RPMI8226 (cell line): ENCODE data around the gene FBN2.

ENCODE experiments used
- DNase-seq: peaks from one replicate; pipeline ENCODE4 v3.0.0-alpha.2; 2015

The FBN2 gene

GRCh38 chr5:128538000-128538249 is at the start of gene FBN2:
TSS of gene FBN2 (minus strand) at chr5:128538245. CDS start at chr5:128537603, 642 bp downstream.
- no peak for DNase-seq

DNA sequence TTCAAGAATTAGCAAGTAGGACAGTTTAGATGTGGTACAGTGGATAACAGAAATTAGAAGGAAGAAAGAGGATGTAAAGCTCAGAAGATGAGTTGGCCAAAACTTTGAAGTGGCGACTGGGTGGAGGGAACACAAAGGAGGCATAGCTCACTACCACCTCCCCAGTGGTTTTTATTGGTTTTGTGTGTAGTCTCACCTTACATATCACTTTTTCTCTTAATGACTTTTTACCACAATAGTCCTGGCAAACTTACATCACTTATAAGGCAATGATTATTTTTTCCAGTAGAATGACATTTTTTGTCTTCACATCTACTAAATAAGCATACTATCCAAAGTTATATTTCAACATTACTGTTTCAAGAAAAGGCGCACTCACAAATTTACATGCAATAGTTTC is 49.2 kb upstream of the FBN2 start:
- no peak for DNase-seq

DNA sequence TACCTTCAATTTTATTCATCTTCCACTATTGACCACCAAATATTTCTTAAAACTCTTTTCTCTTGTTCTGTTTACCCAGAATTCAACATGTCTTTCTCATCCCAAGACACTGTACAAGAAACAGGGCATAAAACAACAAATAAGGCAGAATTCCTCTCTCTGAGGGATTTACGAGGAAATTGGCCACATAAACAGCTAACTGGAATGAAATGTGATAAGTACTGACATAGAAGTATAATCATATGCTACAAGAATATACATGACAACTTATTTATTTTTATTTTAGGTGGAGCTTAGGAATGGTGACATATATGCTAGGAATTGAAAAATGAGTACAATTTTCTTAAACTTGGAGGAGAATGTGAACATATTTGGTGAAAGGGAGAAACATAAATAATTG is 48.8 kb upstream of the FBN2 start:
- no peak for DNase-seq

DNA sequence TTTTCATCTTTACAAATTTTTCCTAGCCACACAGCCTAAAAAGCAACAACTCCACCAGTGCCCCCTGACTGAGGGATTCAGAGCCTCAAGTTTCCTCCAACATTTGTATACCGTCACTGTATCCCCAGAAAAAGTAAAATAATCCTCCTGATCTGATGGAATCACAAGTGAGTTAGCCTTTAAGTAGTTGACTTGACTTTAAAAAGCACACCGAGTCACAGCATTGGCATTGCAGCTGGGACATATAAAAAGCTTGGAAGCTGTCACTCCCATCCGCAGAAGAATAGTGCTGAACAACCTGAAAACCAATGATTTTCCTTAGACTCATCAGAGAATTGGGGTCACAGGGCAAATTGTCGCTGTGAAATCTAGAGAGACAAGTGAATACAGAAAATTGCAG is 41.6 kb upstream of the FBN2 start:
- DNase-seq: no peak

- DNase-seq: no peak
Observed at GRCh38 chr5:128579093-128579492, 41.0 kb upstream of the FBN2 start.

GRCh38 chr5:128574041-128574440 is 36.0 kb upstream of the FBN2 start:
- no peak for DNase-seq

DNA sequence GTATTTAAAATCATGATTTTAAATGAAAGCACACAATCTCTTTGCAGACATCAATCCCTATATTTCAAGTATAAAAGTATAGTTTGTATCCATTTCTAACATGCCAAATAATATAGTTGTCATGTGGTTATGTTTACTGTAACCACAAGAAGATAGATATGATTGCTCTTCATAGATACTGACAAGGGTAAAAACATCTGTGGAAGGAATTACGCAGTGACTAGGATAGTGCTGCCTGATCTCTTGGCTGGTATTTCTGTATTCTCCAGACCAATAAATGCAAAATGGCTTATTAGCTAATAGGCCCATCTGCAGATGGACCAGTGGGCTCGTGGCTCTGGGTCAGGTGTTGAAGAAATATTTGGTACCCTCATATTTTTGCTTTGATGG is 34.9 kb upstream of the FBN2 start:
- no peak for DNase-seq

DNA sequence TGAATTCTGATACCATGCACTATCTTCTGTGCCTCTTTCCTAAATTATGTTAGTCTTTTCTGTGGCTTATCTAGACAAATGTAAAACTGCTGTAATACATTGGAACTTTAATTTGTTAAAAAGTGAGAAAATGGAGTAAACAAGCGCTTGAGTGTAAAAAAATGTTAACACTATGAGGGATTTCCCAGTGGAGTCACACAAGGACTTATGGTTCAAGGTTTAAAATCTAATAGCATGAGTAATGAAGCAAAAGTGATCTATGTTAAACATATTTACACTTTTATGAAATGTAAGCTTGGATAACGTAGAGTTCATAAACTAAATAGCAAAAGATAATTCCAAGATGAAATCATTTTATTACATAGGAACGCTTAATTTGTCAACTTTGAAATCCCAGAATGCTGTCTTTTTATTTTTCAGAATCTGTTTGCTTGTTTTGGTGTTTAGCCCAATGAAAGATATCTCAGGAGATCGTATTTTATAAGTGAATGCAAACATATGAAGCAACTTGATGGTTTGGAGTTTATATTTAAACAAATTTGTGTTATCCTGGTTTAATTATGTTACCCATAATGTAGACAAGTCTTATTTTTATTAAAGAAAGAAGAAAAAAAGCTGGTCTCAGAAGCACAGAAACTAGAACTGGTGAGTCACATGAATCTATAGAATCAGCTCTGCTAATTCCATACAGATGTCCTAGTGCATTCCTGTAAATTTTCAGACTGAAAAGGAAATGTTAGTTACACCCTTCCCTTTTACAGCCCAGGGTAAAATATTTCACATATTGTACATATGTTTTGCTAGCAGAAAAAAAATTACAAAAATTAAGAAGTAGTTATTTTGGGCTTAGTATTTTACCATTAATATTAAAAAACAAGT is 34.2 kb upstream of the FBN2 start:
- DNase-seq: no peak

DNA sequence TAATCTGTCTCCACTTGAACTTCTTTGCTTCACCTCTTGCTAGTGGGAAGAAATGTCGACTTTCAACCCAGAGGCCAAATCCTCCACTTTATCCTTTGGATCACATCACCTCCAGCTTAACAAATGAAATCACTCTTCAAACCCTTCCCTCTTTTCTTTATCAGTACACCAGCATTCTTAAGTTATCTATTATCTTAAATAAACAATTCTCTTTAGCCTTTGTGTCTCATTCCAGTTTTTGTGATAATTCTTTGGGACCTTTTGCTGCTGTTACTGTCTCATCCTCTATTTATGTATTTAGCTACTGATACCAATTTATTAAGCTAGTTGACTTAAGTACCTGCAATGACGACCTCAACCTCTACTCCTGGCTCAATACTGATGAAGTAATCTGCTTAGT is 28.1 kb upstream of the FBN2 start:
- no peak for DNase-seq

DNA sequence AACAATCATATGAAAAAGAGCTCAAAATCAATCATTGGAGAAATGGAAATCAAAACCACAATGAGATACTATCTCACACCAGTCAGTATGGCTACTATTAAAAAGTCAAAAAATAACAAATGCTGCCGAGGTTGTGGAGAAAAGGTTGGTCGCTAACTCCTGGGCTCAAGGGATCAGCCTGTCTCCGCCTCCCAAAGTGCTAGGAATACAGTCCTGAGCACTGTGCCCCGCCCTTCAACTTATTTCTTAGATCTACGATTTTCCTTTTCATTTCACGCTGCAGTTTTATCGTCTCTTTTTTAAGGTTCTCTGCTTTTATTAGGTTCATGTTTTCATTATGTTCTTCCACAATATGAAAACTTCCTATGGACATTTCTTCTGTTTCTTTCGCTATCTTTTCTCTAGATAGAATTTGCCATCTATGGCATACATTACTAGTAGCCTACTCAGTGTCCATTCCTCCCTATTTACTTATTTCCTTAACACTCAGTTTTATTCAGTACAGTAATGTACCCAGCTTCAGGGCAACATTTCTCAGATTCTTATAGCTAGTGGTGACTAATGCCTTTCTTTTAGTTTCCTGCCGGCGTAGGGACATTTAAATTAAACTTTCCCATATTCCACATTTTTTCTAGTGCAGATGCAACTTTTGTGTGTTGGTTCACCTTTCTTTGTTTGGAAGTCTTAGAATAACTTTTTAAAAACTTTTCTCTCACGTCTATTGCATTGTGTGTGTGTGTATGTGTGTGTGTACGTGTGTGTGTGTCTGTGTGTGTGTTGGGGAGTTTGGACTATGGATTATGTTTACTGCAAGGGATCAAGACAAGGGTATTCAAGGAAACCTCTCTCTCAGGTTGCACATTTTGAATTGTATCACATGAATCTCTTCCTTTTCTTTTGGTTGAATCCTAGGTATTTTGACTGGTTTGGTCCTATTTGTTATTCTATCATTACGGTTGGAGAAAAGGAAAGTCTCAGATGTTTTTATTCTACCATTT is 21.6 kb upstream of the FBN2 start:
- DNase-seq: no peak

DNA sequence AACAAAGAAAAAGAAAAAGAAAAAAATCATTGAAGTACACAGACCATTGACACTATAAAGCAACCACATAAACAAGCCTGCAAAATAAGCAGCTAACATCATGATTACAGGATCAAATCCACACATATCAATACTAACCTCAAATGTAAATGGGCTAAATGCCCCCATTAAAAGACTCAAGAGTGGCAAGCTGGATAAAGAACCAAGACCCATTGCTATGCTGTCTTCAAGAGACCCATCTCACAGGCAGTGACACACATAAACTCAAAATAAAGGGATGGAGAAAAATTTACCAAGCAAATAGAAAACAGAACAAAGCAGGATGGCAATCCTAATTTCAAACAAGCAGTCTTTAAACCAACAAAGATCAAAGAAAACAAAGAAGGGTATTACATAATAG is 15.7 kb upstream of the FBN2 start:
- no peak for DNase-seq

- DNase-seq: no peak
Observed at GRCh38 chr5:128551476-128551875, 13.4 kb upstream of the FBN2 start.

- DNase-seq: no peak
Observed at GRCh38 chr5:128549496-128549895, 11.5 kb upstream of the FBN2 start.

DNA sequence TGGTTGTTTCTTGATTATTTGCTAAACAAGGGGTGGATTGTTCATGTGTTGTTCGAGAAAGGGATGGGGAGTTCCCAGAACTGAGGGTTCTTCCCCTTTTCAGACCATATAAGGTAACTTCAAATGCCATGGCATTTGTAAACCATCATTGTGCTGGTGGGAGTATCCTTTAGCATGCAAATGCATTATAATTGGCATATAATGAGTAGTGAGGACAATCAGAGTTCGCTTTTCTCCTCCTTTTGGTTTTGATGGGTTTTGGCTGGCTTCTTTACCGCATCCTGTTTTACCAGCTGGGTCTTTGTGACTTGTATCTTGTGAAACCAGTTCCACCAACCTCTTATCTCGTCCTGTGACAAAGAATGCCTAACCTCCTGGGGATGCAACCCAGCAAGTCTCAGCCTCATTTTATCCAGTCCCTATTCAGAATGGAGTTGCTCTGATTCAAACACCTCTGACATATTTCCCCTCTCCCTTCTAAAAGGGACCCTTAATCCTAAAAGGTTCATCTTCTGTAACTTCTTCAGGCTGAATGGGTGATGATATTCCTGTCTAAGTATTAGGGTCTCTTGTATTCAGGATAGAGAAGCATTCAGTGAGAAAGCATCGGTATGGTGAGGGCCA is 8.7 kb upstream of the FBN2 start:
- no peak for DNase-seq

GRCh38 chr5:128541385-128541784 is 3.3 kb upstream of the FBN2 start:
- DNase-seq: no peak

DNA sequence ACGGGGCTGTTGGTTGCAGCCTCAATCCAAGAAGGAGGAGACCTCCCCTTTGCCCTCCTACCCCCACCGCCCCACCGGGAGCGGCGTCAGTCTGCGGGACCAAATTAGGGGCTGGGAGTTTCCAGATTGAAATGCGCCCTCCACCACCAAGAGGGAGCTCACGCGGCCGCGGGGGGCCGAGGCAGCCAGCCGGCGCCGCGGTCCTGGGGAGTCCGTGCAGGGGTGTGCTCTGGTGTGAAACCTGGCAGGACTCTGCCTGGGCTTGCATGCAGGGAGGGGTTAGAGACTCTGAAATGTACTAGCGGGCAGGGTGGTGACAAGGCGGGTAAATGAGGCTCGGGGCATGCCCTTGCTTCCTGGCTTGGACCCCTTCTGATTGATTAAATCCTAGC is 989 bp upstream of the FBN2 start:
- DNase-seq: no peak

GRCh38 chr5:128538250-128539037 is 399 bp upstream of the FBN2 start:
- DNase-seq: no peak

- no peak for DNase-seq
Observed at GRCh38 chr5:128537221-128537999, 635 bp downstream of the FBN2 start.

- no peak for DNase-seq
Observed at GRCh38 chr5:128536254-128537220, 1.5 kb downstream of the FBN2 start.

GRCh38 chr5:128535251-128535650 is 2.8 kb downstream of the FBN2 start:
- no peak for DNase-seq

DNA sequence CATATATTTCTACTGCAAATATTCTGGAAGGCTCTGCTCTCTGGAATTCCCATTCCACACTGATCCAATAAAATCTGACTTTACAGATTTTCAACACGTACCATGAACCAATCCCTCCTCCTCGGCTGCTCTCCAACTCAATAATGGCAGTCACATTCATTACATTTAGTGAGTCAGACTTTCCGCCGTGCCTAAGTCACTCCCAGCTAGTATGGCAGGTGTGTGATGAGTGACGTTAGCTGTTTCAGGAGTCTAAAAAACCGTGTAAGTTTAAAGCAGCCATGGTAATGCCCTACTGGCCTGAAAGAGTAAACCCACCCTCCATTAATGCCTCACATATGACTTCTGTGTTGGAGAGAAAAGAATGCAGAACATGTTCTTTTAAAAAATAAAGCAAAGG is 3.3 kb downstream of the FBN2 start:
- DNase-seq: no peak
